AG09309 (cell line): ENCODE data around the gene ODAD4.
A peak's percentile ranks its signal among the peaks of the same experiment; 100 is the strongest.

Experiments
- DNase-seq: peaks from one replicate; pipeline ENCODE4 v3.0.0-alpha.2; 2010; ENCODE audit warnings: low read depth
- H3K4me3 ChIP-seq: 2 replicates; pipeline ENCODE4 v1.5.1; 2011; ENCODE audit warnings: mild to moderate bottlenecking, low read depth, low read length, moderate library complexity; ENCODE audit not compliant: control insufficient read depth
- TF ChIP-seq, protein P1 (sequence below): IDR thresholded peaks from 2 replicates; pipeline ENCODE4 v1.5.1; 2011; ENCODE audit warnings: mild to moderate bottlenecking, low read depth, low read length, inconsistent platforms; ENCODE audit not compliant: insufficient read depth, control insufficient read depth; ENCODE audit errors: missing control alignments

Gene ODAD4

DNA sequence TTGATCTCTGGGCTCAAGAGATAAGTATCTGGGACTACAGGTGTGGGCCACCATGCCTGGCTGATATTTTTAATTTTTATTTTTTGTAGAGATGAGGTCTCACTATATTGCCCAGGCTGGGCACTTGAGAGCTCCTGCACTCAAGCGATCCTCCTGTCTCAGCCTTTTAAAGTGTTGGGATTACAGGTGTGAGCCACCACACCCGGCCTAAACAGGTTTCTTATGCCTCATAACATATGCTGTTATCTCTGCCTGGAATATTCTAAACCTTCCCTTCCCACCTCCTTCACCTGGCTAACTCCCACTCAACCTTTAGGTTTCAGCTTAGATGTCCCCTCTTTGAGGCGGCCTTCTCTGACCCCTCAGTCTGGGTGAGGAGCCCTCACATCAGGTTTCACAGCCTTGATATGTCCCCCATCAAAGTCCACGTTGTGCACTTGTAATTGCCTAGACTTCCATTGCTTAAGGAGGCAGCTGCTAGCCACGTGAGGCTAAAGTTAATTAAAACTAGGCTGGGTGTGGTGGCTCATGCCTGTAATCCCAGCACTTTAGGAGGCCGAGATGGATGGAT, 27.5 kb downstream of the ODAD4 start:
- H3K4me3 ChIP-seq: no peak overlapping the region
- TF ChIP-seq, protein P1, sequence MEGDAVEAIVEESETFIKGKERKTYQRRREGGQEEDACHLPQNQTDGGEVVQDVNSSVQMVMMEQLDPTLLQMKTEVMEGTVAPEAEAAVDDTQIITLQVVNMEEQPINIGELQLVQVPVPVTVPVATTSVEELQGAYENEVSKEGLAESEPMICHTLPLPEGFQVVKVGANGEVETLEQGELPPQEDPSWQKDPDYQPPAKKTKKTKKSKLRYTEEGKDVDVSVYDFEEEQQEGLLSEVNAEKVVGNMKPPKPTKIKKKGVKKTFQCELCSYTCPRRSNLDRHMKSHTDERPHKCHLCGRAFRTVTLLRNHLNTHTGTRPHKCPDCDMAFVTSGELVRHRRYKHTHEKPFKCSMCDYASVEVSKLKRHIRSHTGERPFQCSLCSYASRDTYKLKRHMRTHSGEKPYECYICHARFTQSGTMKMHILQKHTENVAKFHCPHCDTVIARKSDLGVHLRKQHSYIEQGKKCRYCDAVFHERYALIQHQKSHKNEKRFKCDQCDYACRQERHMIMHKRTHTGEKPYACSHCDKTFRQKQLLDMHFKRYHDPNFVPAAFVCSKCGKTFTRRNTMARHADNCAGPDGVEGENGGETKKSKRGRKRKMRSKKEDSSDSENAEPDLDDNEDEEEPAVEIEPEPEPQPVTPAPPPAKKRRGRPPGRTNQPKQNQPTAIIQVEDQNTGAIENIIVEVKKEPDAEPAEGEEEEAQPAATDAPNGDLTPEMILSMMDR: no peak
- no peak for DNase-seq

DNA sequence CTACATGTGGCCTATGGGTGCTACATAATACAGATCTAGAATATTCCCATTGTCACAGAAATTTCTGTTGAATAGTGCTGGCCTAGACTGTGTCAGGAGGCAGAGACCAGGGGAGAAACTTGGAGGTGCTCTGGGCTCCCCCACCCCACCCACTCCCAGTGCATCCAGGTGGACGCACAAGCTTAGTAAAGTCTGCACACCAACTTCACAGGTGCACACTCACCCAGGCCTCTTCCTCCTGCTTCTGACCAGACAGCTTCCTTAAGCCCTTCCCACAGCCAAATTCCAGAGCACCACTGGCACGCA, 28.6 kb downstream of the ODAD4 start:
- no peak overlapping the region for H3K4me3 ChIP-seq
- TF ChIP-seq, protein P1: no peak
- no peak for DNase-seq

DNA sequence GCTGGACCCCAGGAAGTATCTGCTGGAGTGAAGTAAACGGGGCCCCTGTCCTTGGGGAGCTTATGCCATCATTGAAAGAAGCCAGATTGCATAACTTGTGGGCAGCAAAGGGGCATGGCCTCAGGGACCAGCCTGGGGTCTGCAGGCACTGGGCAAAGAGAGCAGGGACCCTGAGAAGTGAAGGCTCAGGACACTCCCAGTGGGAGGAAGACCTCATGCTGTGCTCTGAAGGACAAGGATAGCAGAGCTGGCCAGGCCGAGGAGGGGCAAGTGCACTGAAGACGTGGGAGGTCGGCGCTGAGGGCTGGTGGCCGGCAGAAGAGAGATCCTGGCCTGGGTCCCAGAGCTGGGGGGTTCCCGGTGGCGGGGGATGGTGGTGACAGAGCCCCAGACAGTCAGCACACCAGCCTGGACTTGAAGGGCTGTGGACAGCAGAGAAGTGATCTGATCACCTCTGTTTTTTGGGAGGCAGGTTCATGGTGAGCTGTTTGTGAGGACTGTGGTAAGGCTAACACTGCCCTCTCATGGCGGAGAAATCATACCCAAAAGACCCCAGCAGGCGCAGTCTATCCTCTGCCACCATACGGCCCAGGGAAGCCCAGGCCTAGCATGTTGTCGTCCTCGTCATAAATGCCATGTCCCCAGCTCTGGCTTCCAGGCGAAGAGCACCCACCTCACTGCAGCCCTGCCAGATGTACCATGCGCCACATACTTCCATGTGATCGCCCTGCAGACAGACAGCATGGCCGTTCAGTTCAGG, 29.1 kb downstream of the ODAD4 start:
- H3K4me3 ChIP-seq: no peak overlapping the region
- TF ChIP-seq, protein P1: peak; percentile 62
- DNase-seq: no peak

DNA sequence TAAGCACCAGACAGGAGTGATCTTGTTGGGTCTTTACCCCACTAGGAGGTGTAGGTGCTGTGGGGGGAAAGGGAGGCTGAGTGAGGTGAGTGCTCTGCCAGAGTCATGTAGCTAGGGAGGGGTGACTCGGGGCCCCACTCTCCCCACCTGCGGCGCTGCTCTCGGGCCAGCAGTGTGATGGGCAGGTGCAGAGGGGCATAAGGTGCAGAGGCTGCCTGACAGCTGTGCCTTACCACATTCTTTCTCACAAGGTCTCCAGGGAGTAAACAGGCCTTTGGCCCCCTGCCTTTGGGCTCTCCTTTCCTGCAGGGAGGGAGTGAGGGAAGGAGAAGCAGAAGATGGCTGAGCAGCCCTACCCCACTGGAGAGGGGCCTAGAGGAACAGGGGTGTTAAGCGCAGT, 31.7 kb downstream of the ODAD4 start:
- H3K4me3 ChIP-seq: no peak overlapping the region
- DNase-seq: no peak
- TF ChIP-seq, protein P1: no peak

DNA sequence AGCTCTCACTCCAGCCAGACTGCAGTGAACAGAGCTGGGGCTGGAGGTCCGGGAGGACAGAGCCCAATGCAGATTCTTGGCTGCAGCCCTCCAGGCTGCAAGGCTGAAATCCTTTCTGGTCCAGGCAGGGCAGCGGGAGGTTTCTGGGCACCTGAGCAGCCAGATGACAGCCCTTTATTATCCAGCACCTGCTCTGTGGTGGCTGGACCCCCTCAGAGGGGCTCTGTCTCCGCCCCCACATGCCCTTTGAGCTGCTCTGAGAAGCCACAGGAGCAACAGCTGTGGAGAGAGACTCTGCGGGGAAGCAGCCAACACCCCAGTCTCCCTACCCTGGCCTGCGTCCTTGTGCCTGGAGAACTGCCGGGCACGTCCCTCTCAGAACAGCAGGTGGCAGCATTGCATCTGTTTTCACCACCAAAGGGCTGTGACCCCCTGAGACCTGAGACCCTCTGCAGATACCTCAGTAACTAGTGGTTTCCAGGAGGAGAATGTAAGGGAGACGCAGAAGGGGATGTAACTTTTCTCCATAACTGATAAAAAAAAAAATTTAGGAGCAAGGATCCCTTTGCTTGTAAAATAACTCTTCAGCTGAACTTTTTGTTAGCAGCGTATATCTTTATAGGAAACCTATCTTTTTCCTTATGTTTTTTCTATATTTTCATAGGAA, 32.5 kb downstream of the ODAD4 start:
- TF ChIP-seq, protein P1: peak; percentile 90
- DNase-seq: no peak
- H3K4me3 ChIP-seq: no peak overlapping the region

DNA sequence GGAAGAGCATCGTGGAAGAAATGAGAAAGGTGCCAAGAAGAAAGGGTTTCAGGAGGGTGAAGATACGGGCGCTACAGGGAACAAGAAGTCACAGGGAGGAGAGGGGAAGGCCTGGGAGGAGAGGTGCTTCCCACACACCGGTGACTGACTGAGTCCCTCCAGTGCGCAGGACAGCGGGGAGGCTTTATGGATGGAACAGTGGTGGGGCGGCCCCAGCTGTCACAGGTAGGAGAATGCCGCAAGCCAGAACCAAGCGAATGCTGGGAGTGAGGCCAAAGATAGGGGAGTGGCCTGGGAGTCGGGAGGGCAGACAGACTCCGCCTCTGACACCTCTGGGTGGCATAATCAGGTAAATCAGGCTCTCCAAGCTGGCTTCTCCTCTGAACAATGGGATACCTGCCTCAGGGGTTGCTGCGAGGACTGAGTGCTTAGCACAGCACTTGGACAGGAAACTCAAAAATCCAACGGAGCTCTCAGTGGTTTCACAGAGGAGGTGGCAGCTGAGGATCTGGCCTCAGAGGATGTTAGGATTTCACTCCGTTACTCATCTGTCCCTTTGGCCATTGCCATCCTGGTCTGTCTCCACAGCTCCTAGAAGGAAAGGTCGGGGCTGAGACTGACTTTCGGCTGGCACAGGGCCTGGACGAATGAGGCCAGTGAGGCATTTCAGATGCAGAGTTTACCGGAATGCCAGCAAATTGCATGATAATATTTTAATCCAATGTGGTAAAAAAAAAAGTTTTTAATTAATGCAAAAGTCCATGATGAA, 35.5 kb downstream of the ODAD4 start:
- TF ChIP-seq, protein P1: no peak
- no peak for DNase-seq

More for the DNA sequence above, 35.5 kb downstream of the ODAD4 start:
- H3K4me3 ChIP-seq: peak overlapping the region; percentile 55
